PC-9 (cell line): ENCODE data around the gene LYST. TPM values are rescaled to one million over a fixed set of nuclear protein-coding genes. Genes with fewer than 3 reads are reported as not detected.

Experiments
- BruUV-seq: library from RNA; stranded (reverse); fragments of 400-500 nt; replicated peaks from 2 replicates; lab custom pipeline; 2021; lab: Mats Ljungman, UMichigan
- CTCF ChIA-PET: fragments of 300-600 bp; sonication (Branson Sonifier 250); formaldehyde crosslinking; loops from one replicate; lab custom pipeline; 2022; ENCODE audit warnings: antibody characterized with exemption; lab: Charles Lee
- POLR2A ChIA-PET: fragments of 300-600 bp; sonication (Branson Sonifier 250); formaldehyde crosslinking; loops from one replicate; lab custom pipeline; 2022; ENCODE audit warnings: antibody characterized with exemption; ENCODE audit not compliant: unreplicated experiment; lab: Charles Lee
- DNase-seq, 2 experiments: peaks; one replicate each; pipeline versions ENCODE4 v3.0.0 to v3.0.0-alpha.2; 2015 to 2022; ENCODE audit warnings: mixed read lengths in 1 of 2
- H2AFZ ChIP-seq: fragments of 200-600 bp; sonication (generic); 2 replicates; pipeline ENCODE4 v1.8.1; 2017; ENCODE audit warnings: antibody characterized with exemption
- H3F3A ChIP-seq: fragments of 200-600 bp; sonication (generic); 2 replicates; pipeline ENCODE4 v1.8.1; 2017; ENCODE audit warnings: antibody characterized with exemption, mild to moderate bottlenecking, low read depth; ENCODE audit not compliant: insufficient read depth
- H3K27ac ChIP-seq: fragments of 200-600 bp; sonication (generic); 2 replicates; pipeline ENCODE4 v1.6.1; 2016; ENCODE audit warnings: mixed run types
- H3K27me3 ChIP-seq: fragments of 200-600 bp; sonication (generic); 2 replicates; pipeline ENCODE4 v1.6.1; 2016; ENCODE audit warnings: low read depth, mixed run types; ENCODE audit not compliant: insufficient read depth
- H3K36me3 ChIP-seq: fragments of 200-600 bp; sonication (generic); 2 replicates; pipeline ENCODE4 v1.6.1; 2016; ENCODE audit warnings: low read depth, mixed run types
- H3K4me1 ChIP-seq: fragments of 200-600 bp; sonication (generic); replicated peaks from 2 replicates; pipeline ENCODE4 v1.6.1; 2016; ENCODE audit warnings: mixed run types; ENCODE audit not compliant: insufficient read depth
- H3K4me2 ChIP-seq: fragments of 200-600 bp; sonication (generic); 2 replicates; pipeline ENCODE4 v1.6.1; 2017; ENCODE audit warnings: mixed run types
- H3K4me3 ChIP-seq: fragments of 200-600 bp; sonication (generic); 2 replicates; pipeline ENCODE4 v1.6.1; 2016; ENCODE audit warnings: mixed run types
- H3K79me2 ChIP-seq: fragments of 200-600 bp; sonication (generic); 2 replicates; pipeline ENCODE4 v1.6.1; 2017; ENCODE audit warnings: low read depth, mixed run types
- H3K9me2 ChIP-seq: fragments of 200-600 bp; sonication (generic); 2 replicates; pipeline ENCODE4 v1.8.1; 2017; ENCODE audit warnings: mild to moderate bottlenecking; ENCODE audit not compliant: insufficient read depth
- H3K9me3 ChIP-seq: fragments of 200-600 bp; sonication (generic); 2 replicates; pipeline ENCODE4 v1.8.1; 2016; ENCODE audit warnings: low read depth; ENCODE audit not compliant: insufficient read depth
- H4K20me1 ChIP-seq: fragments of 200-600 bp; sonication (generic); 2 replicates; pipeline ENCODE4 v1.8.1; 2017; ENCODE audit not compliant: insufficient read depth
- CTCF ChIP-seq: fragments of 200-600 bp; sonication (generic); conservative IDR thresholded peaks from 2 replicates; pipeline ENCODE4 v1.6.1; 2017; ENCODE audit warnings: mixed run types, antibody characterized with exemption, mild to moderate bottlenecking, moderate library complexity
- EZH2 ChIP-seq: fragments of 200-600 bp; sonication (generic); IDR thresholded peaks from 2 replicates; pipeline ENCODE4 v1.8.0; 2017; ENCODE audit warnings: antibody characterized with exemption, low read depth
- intact Hi-C: fragments of 100-400 bp; cut with micrococcal nuclease; formaldehyde crosslinking; loops from one replicate; pipeline ENCODE4 v1.10.0; 2022; ENCODE audit not compliant: unreplicated experiment
- total RNA-seq: library from RNA; stranded (reverse); gene quantifications from 2 replicates; pipeline ENCODE4 v1.2.3, GENCODE V29; 2021

Gene LYST
- total RNA-seq, 1 experiment from 2014 or later = 14.1 TPM

DNA sequence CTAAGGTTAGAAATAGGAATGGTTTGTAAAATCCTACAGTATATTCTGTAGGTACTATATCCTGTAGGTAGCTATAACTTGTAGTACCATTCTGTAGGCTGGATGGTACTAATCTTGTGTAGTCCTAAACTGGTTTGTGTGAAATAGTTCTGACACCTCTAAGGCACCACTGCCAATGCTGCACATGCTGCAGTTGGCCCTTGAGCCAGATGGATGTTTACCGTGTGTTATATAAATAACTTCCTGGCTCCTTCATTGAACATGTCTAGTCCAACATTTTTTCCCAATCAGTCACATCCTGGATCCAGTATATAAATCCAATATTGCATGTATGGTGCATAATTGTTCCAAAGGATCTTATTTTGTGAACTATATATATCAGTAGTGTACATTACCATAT, 127.6 kb downstream of the LYST start:
- Histone ChIP-seq H3K27me3 (no peaks in the 10 kb centered on the region), H3K36me3 (no peaks in the 10 kb centered on the region), H3K27ac (no peak overlapping the region), H3K4me3 (no peak overlapping the region), H2AFZ (no peak overlapping the region), H3K4me1 (no peaks in the 10 kb centered on the region), H3K9me3 (no peaks in the 10 kb centered on the region), H3K79me2 (no peaks in the 10 kb centered on the region), H3K4me2 (no peak overlapping the region), H3K9me2 (no peaks in the 10 kb centered on the region), H4K20me1 (no peaks in the 10 kb centered on the region), H3F3A (no peaks in the 10 kb centered on the region)
- no TSS peak for BruUV-seq
- intact Hi-C loops = no loop called here
- DNase-seq = no peak
- ChIA-PET CTCF (no interaction called here), POLR2A (no interaction called here)
- TF ChIP-seq CTCF (no peak), EZH2 (no peak)

DNA sequence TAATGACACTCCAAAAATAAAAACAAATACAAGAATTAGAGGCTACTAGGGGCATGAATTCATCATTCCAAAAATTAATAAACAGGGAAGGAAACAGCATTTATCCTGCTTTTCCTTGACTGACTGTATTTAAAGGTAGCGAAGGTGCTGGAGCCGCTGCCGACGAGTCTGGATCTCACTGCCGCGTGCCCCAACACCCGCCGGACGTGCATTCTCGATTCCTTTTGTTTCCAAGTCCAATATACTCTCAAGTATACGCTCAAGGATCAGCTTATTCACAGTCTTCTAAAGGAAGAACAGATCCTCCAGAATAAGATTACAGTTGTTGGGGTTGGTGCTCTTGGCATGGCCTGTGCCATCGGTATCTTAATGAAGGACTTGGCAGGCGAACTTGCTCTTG, 129.0 kb downstream of the LYST start:
- H3F3A ChIP-seq = no peaks in the 10 kb centered on the region
- ChIA-PET POLR2A (no interaction called here), CTCF (no interaction called here)
- H3K79me2 ChIP-seq = no peaks in the 10 kb centered on the region
- H2AFZ ChIP-seq = no peak overlapping the region
- no peaks in the 10 kb centered on the region for H3K36me3 ChIP-seq
- intact Hi-C loops = no loop called here
- H3K4me3 ChIP-seq = no peak overlapping the region
- no peaks in the 10 kb centered on the region for H4K20me1 ChIP-seq
- DNase-seq = no peak
- TF ChIP-seq CTCF = no peak
- no peak for TF ChIP-seq EZH2
- BruUV-seq = no TSS peak
- no peak overlapping the region for H3K27ac ChIP-seq
- H3K4me1 ChIP-seq = no peaks in the 10 kb centered on the region
- no peaks in the 10 kb centered on the region for H3K27me3 ChIP-seq
- H3K9me2 ChIP-seq = no peaks in the 10 kb centered on the region
- no peaks in the 10 kb centered on the region for H3K9me3 ChIP-seq
- no peak overlapping the region for H3K4me2 ChIP-seq

DNA sequence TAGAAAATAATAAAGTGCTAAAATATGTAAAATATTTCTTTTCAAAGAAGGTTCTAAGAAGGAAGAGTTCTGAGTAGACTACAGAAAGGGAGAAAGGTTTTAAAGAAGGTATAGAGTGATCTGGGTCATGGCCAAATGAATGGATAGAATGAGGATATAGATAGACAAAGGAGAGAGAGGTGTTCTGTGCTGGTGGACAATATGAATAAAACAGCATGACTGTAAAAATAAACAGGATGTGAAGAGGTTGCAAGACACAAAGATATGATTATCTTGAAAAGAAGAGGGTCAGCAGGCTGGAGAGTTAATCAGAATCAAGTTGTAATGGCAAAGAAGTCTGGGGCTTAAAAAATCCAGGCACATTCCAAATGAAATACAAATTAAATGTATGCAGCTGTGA, 130.4 kb downstream of the LYST start:
- H3F3A ChIP-seq = no peaks in the 10 kb centered on the region
- POLR2A ChIA-PET = no interaction called here
- H2AFZ ChIP-seq = no peak overlapping the region
- H3K27ac ChIP-seq = no peak overlapping the region
- H3K4me3 ChIP-seq = no peak overlapping the region
- no peaks in the 10 kb centered on the region for H3K4me1 ChIP-seq
- no peaks in the 10 kb centered on the region for H3K79me2 ChIP-seq
- intact Hi-C loops = no loop called here
- BruUV-seq = no TSS peak
- no peaks in the 10 kb centered on the region for H3K9me3 ChIP-seq
- no peak for TF ChIP-seq CTCF
- no peak for TF ChIP-seq EZH2
- no peak overlapping the region for H3K4me2 ChIP-seq
- no peaks in the 10 kb centered on the region for H4K20me1 ChIP-seq
- CTCF ChIA-PET = no interaction called here
- DNase-seq = no peak
- no peaks in the 10 kb centered on the region for H3K9me2 ChIP-seq
- no peaks in the 10 kb centered on the region for H3K27me3 ChIP-seq
- H3K36me3 ChIP-seq = no peaks in the 10 kb centered on the region
